Measurements from ENCODE around the gene PEX6. TPM values are rescaled to one million over a fixed set of nuclear protein-coding genes. Genes with fewer than 3 reads are reported as not detected.

Gene PEX6
- polyA plus RNA-seq, 2 of the 4 experiments (the other 2 are of a cell fraction) = 4.6 to 8.6 TPM

- Histone ChIP-seq H3K27ac (no peak overlapping the region), H3K4me2 (no peak overlapping the region), H3K4me3 (no peak overlapping the region), H3K9me3 (no peaks in the 10 kb centered on the region), H3K4me1 (peaks cover 8% of the 10 kb centered on the region; the same call in 1 of the 3 replicates)
- DNase-seq (ENCODE audit: low read depth in 1 of 2, low spot score in 1 of 2) = no peak
- 92% methylated on average over 11 of the region's 12 CpGs for WGBS (ENCODE audit: missing lambda C conversion rate)
- no peak for FAIRE-seq
- CTCF ChIA-PET = no interaction called here
- POLR2A ChIA-PET = no interaction called here
- TF ChIP-seq HOXA7 (CRISPR knock-in tag; IDR thresholded peaks at IDR 0.05) = no peak
- no peak for TF ChIP-seq TFCP2L1 (CRISPR knock-in tag; IDR thresholded peaks at IDR 0.05)
- TF ChIP-seq SMC3 (IDR thresholded peaks at IDR 0.05) = no peak
- no peak for TF ChIP-seq MAX (IDR thresholded peaks at IDR 0.05)
- no peak for ATAC-seq
These were observed 16.9 kb downstream of the PEX6 start for GRCh38 chr6:42962096-42962495.

- WGBS (ENCODE audit: missing lambda C conversion rate) = 77% methylated on average over 6 of the region's 15 CpGs
- CTCF ChIA-PET = interaction anchor here (0.7 kb wide), 2 partner anchors 32 to 879 kb away, joined by 3 read pairs; partner anchors contain the start of gene CNPY3
- POLR2A ChIA-PET = no interaction called here
- Histone ChIP-seq H3K9me3 (no peaks in the 10 kb centered on the region), H3K27ac (peak overlapping the region in 1 of 2 experiments; percentile 58; a peak in 2 of 6 replicates), H3K4me1 (peaks cover 8% of the 10 kb centered on the region; the same call in 1 of the 3 replicates), H3K4me2 (peak overlapping the region; percentile 95), H3K4me3 (peak overlapping the region; percentile 38)
- ATAC-seq (peak in 1 of 2 experiments; percentile 40; a peak in 2 of 6 replicates), FAIRE-seq (no peak), DNase-seq (ENCODE audit: low read depth in 1 of 2, low spot score in 1 of 2) (no peak)
- no peak for TF ChIP-seq SREBF2 (IDR thresholded peaks at IDR 0.05)
- TF ChIP-seq CEBPB (IDR thresholded peaks at IDR 0.05) = no peak
- TF ChIP-seq REST (IDR thresholded peaks at IDR 0.05) = no peak
- no peak for TF ChIP-seq MAX (IDR thresholded peaks at IDR 0.05)
- TF ChIP-seq E2F6 (IDR thresholded peaks at IDR 0.05; ENCODE audit: borderline replicate concordance, low read depth) = no peak
- TF ChIP-seq RCOR1 (IDR thresholded peaks at IDR 0.05; ENCODE audit: low read depth, low read length) = no peak
- TF ChIP-seq CHD4 (IDR thresholded peaks at IDR 0.05; ENCODE audit: borderline replicate concordance) = no peak
- no peak for TF ChIP-seq GATA3 (IDR thresholded peaks at IDR 0.05; ENCODE audit: borderline replicate concordance)
These were observed 17.9 kb downstream of the PEX6 start for GRCh38 chr6:42961020-42961470.

GRCh38 chr6:42960243-42961019 is 18.6 kb downstream of the PEX6 start, which contains the start of gene GNMT:
Gene GNMT (plus strand): TSS chr6:42960754. CDS start chr6:42960768, 14 bp downstream.
- WGBS (ENCODE audit: missing lambda C conversion rate) = 60% methylated on average over 10 of the region's 62 CpGs
- ChIA-PET CTCF (interaction anchor here (0.9 to 1.4 kb wide), 2 partner anchors 15 to 184 kb away, joined by 3 read pairs; no protein-coding TSS in a partner anchor), POLR2A (no interaction called here)
- H3K4me2 ChIP-seq = peak within 1 kb of the TSS; percentile 95
- ATAC-seq = peak; percentile 79 to 81
- TF ChIP-seq MAX (IDR thresholded peaks at IDR 0.05) (0 out of 2 replicates have a peak, but pooled peaks have one; percentile 15), FOXS1 (CRISPR knock-in tag; IDR thresholded peaks at IDR 0.05) (no peak)
- H3K9me3 ChIP-seq = no peaks in the 10 kb centered on the region
- H3K4me1 ChIP-seq = peaks cover 8% of the 10 kb centered on the region; the same call in 1 of the 3 replicates
- H3K4me3 ChIP-seq = peak within 1 kb of the TSS; percentile 38
- H3K27ac ChIP-seq = peak within 1 kb of the TSS in 1 of 2 experiments; percentile 58; a peak in 2 of 6 replicates
- FAIRE-seq = no peak
- DNase-seq (ENCODE audit: low read depth in 1 of 2, low spot score in 1 of 2) = peak in 1 of 2 experiments; percentile 14
